K562 treated with DMSO at 1 percent for 4 hours (cell line): ENCODE data around the gene STARD7. TPM values are rescaled to one million over a fixed set of nuclear protein-coding genes. Genes with fewer than 3 reads are reported as not detected.

Experiments
- total RNA-seq: library from RNA; unstranded; fragments of 300-600 nt; gene quantifications from 2 replicates; pipeline ENCODE4 v1.2.3, GENCODE V29; 2022; ENCODE audit not compliant: insufficient read depth

STARD7 gene
- total RNA-seq = 90.7 and 105 TPM in 2 replicates

GRCh38 chr2:96208143-96209010, at the start of gene STARD7:
STARD7 (minus strand) TSS chr2:96208827; CDS start chr2:96208434, 393 bp downstream.

GRCh38 chr2:96145036-96145847, 63.4 kb downstream of the STARD7 start, which contains the start of gene DUSP2:
DUSP2 (minus strand) TSS chr2:96145440; CDS start chr2:96145354, 86 bp downstream.

GRCh38 chr2:96138179-96139145, 70.2 kb downstream of the STARD7 start, which contains the start of gene ASTL:
ASTL (minus strand) TSS chr2:96138502; CDS start chr2:96138436, 66 bp downstream.

Other genes starting within 250 kb of the STARD7 start
- gene ANKRD36C, start 217.0 kb downstream of the STARD7 start, total RNA-seq = 3.1 and 4.3 TPM in 2 replicates
- 0.93 and 1.2 TPM in 2 replicates for gene GPAT2, start 173.9 kb downstream of the STARD7 start, total RNA-seq
- not detected in 2 replicates for gene ADRA2B, start 92.3 kb downstream of the STARD7 start, total RNA-seq
- gene ASTL, start 70.3 kb downstream of the STARD7 start, total RNA-seq = not detected in 2 replicates
- not detected in 2 replicates for gene DUSP2, start 63.4 kb downstream of the STARD7 start, total RNA-seq
- gene TMEM127, start 57.2 kb upstream of the STARD7 start, total RNA-seq = 11.5 and 18.1 TPM in 2 replicates
- gene CIAO1, start 57.4 kb upstream of the STARD7 start, total RNA-seq = 76.4 and 89.2 TPM in 2 replicates
- 160 and 207 TPM in 2 replicates for gene SNRNP200, start 96.7 kb upstream of the STARD7 start, total RNA-seq
- 1.6 and 1.7 TPM in 2 replicates for gene ITPRIPL1, start 116.5 kb upstream of the STARD7 start, total RNA-seq
- 37.1 and 45.6 TPM in 2 replicates for gene NCAPH, start 126.9 kb upstream of the STARD7 start, total RNA-seq